Keratinocyte (primary cell): Measurements from ENCODE around the gene NFKBIL1. TPM values are rescaled to one million over a fixed set of nuclear protein-coding genes. Genes with fewer than 3 reads are reported as not detected.

Experiments used
- DNase-seq: peaks from one replicate; pipeline ENCODE4 v3.0.0-alpha.2; 2011; ENCODE audit warnings: low read depth, missing footprints, low spot score
- FAIRE-seq: peaks from 2 replicates; lab custom pipeline; 2011; peaks lifted over from hg19 to GRCh38; lab: Jason Lieb, UNC
- H2AFZ ChIP-seq: 2 replicates; pipeline ENCODE4 v1.6.0; 2012; ENCODE audit warnings: low read length, control low read depth, inconsistent platforms; ENCODE audit not compliant: control insufficient read depth
- H3K27ac ChIP-seq: 2 replicates; pipeline ENCODE4 v1.5.1; 2011; ENCODE audit warnings: low read length; ENCODE audit not compliant: control insufficient read depth, insufficient read depth
- H3K27me3 ChIP-seq: 3 replicates; pipeline ENCODE4 v1.6.0; 2011; ENCODE audit warnings: low read length; ENCODE audit not compliant: control insufficient read depth, insufficient read depth; ENCODE audit errors: extremely low read depth
- H3K36me3 ChIP-seq, 2 experiments: 2 replicates in 1 of 2; 3 replicates in 1 of 2; pipeline ENCODE4 v1.5.1; 2011; ENCODE audit warnings: low read length in 2 of 2, mild to moderate bottlenecking in 1 of 2; ENCODE audit not compliant: control insufficient read depth in 2 of 2, insufficient read depth in 2 of 2; ENCODE audit errors: extremely low read depth in 1 of 2
- H3K4me1 ChIP-seq: 3 replicates; pipeline ENCODE4 v1.5.1; 2011; ENCODE audit warnings: low read length; ENCODE audit not compliant: control insufficient read depth, insufficient read depth; ENCODE audit errors: extremely low read depth
- H3K4me2 ChIP-seq: 3 replicates; pipeline ENCODE4 v1.6.0; 2011; ENCODE audit warnings: low read depth, low read length; ENCODE audit not compliant: control insufficient read depth, insufficient read depth; ENCODE audit errors: extremely low read depth
- H3K4me3 ChIP-seq, 3 experiments: fragments of 200-600 bp in 1 of 3; sonication (generic) in 1 of 3; 2 replicates in 2 of 3; 3 replicates in 1 of 3; pipeline ENCODE4 v1.5.1; 2011 to 2016; ENCODE audit warnings: low read length in 3 of 3, mild to moderate bottlenecking in 3 of 3, control low read depth in 2 of 3, inconsistent platforms in 1 of 3, low read depth in 1 of 3, mixed read lengths in 1 of 3, mixed run types in 1 of 3, moderate library complexity in 1 of 3; ENCODE audit not compliant: control insufficient read depth in 2 of 3, insufficient read depth in 2 of 3; ENCODE audit errors: extremely low read depth in 1 of 3
- H3K79me2 ChIP-seq: 2 replicates; pipeline ENCODE4 v1.6.0; 2012; ENCODE audit warnings: low read length; ENCODE audit not compliant: control insufficient read depth, insufficient read depth
- H3K9ac ChIP-seq: 3 replicates; pipeline ENCODE4 v1.6.0; 2011; ENCODE audit warnings: low read length; ENCODE audit not compliant: control insufficient read depth, insufficient read depth; ENCODE audit errors: extremely low read depth
- H3K9me1 ChIP-seq: 3 replicates; pipeline ENCODE4 v1.6.0; 2011; ENCODE audit warnings: low read length; ENCODE audit not compliant: control insufficient read depth, insufficient read depth; ENCODE audit errors: extremely low read depth
- H3K9me3 ChIP-seq: 2 replicates; pipeline ENCODE4 v1.5.1; 2012; ENCODE audit warnings: low read depth, low read length; ENCODE audit not compliant: control insufficient read depth
- H4K20me1 ChIP-seq: 3 replicates; pipeline ENCODE4 v1.6.0; 2011; ENCODE audit warnings: low read length; ENCODE audit not compliant: control insufficient read depth, insufficient read depth; ENCODE audit errors: extremely low read depth
- CTCF ChIP-seq, 3 experiments: IDR thresholded peaks in 1 of 3; conservative IDR thresholded peaks in 1 of 3; optimal IDR thresholded peaks in 1 of 3; 2 replicates in 2 of 3; 3 replicates in 1 of 3; pipeline versions ENCODE3 to v1.5.1; 2011; ENCODE audit warnings: low read length in 3 of 3, mild to moderate bottlenecking in 3 of 3, moderate library complexity in 2 of 3, control low read depth in 1 of 3, inconsistent platforms in 1 of 3; ENCODE audit not compliant: insufficient read depth in 2 of 3; ENCODE audit errors: extremely low read depth in 1 of 3
- EZH2 ChIP-seq: IDR thresholded peaks from one replicate; pipeline ENCODE4 v1.6.1; 2012; ENCODE audit warnings: inconsistent platforms, mild to moderate bottlenecking, low read length, moderate library complexity
- dilution Hi-C: fragments of 300-500 bp; cut with MboI; formaldehyde crosslinking; loops from one replicate; pipeline ENCODE4 v1.7.0; 2020; ENCODE audit warnings: low sequenced_read_pairs; ENCODE audit not compliant: extremely low pct_ligation_motif_present
- polyA plus RNA-seq, 5 experiments: library from polyadenylated mRNA; depleted of rRNA in 3 of 5; stranded (reverse) in 3 of 5; stranded (forward) in 1 of 5; unstranded in 1 of 5; fragments of >200 nt; gene quantifications; 1 replicate in 1 of 5; 2 replicates in 3 of 5; 3 replicates in 1 of 5; pipeline versions ENCODE4 v1.2.1 to v1.2.3, GENCODE V29; 2011 to 2012; ENCODE audit warnings: missing spikeins in 2 of 5, low read depth in 1 of 5, low replicate concordance in 1 of 5

NFKBIL1 gene
- polyA plus RNA-seq, 1 donor (not counting 4 experiments of a cell fraction or from before 2014, with no cell fraction given): 4.8 TPM

GRCh38 chr6:31528307-31528777 lies 19.1 kb upstream of the NFKBIL1 start:
- Histone ChIP-seq H3K4me3 (no peak overlapping the region), H3K9me3 (no peaks in the 10 kb centered on the region)
- FAIRE-seq: no peak

GRCh38 chr6:31528821-31529328 lies 18.5 kb upstream of the NFKBIL1 start, which contains the start of gene MCCD1:
TSS of gene MCCD1 (plus strand) at chr6:31528962. CDS start at chr6:31529015, 53 bp downstream.
- no peak for DNase-seq

More at GRCh38 chr6:31528307-31528777, 19.1 kb upstream of the NFKBIL1 start:
- H3K4me2 ChIP-seq: no peak overlapping the region
- H3K27ac ChIP-seq: no peak overlapping the region
- peaks cover 22 to 24% of the 10 kb centered on the region in 2 experiments for H3K36me3 ChIP-seq
- TF ChIP-seq CTCF (optimal IDR thresholded peaks at IDR 0.05 in 1 of 3, IDR thresholded peaks at IDR 0.05 in 1 of 3, conservative IDR thresholded peaks at IDR 0.05 in 1 of 3; ENCODE audit: extremely low read depth in 1 of 3, insufficient read depth in 2 of 3, low read length in 3 of 3): no peak
- no peak for TF ChIP-seq EZH2
- peaks cover 14% of the 10 kb centered on the region for H4K20me1 ChIP-seq
- H3K4me1 ChIP-seq: peaks cover 7% of the 10 kb centered on the region
- H2AFZ ChIP-seq: no peak overlapping the region
- H3K27me3 ChIP-seq: no peaks in the 10 kb centered on the region
- no peaks in the 10 kb centered on the region for H3K9me1 ChIP-seq
- H3K9ac ChIP-seq: no peak overlapping the region
- peaks cover 4% of the 10 kb centered on the region for H3K79me2 ChIP-seq
- dilution Hi-C loops: no loop called here
- no peak for DNase-seq

More at GRCh38 chr6:31528821-31529328, 18.5 kb upstream of the NFKBIL1 start, which contains the start of gene MCCD1:
- Histone ChIP-seq H3K4me2 (no peak within 1 kb of the TSS), H3K27ac (no peak within 1 kb of the TSS), H2AFZ (no peak within 1 kb of the TSS), H3K4me1 (peaks cover 7% of the 10 kb centered on the region), H3K4me3 (no peak within 1 kb of the TSS), H3K9me3 (no peaks in the 10 kb centered on the region), H4K20me1 (peaks cover 14% of the 10 kb centered on the region), H3K9me1 (no peaks in the 10 kb centered on the region), H3K36me3 (peaks cover 23 to 29% of the 10 kb centered on the region in 2 experiments), H3K79me2 (peaks cover 5% of the 10 kb centered on the region), H3K9ac (no peak within 1 kb of the TSS), H3K27me3 (no peaks in the 10 kb centered on the region)
- no peak for FAIRE-seq
- TF ChIP-seq CTCF (optimal IDR thresholded peaks at IDR 0.05 in 1 of 3, IDR thresholded peaks at IDR 0.05 in 1 of 3, conservative IDR thresholded peaks at IDR 0.05 in 1 of 3; ENCODE audit: extremely low read depth in 1 of 3, insufficient read depth in 2 of 3, low read length in 3 of 3) (no peak), EZH2 (no peak)
- dilution Hi-C loops: no loop called here
